ENCODE data around the gene DDX27.
"Not testable (repeated sequence)": the region's sequence is repeated elsewhere in the genome, so short reads cannot be mapped to it uniquely, and the experiment has no call there.

Gene DDX27, protein sequence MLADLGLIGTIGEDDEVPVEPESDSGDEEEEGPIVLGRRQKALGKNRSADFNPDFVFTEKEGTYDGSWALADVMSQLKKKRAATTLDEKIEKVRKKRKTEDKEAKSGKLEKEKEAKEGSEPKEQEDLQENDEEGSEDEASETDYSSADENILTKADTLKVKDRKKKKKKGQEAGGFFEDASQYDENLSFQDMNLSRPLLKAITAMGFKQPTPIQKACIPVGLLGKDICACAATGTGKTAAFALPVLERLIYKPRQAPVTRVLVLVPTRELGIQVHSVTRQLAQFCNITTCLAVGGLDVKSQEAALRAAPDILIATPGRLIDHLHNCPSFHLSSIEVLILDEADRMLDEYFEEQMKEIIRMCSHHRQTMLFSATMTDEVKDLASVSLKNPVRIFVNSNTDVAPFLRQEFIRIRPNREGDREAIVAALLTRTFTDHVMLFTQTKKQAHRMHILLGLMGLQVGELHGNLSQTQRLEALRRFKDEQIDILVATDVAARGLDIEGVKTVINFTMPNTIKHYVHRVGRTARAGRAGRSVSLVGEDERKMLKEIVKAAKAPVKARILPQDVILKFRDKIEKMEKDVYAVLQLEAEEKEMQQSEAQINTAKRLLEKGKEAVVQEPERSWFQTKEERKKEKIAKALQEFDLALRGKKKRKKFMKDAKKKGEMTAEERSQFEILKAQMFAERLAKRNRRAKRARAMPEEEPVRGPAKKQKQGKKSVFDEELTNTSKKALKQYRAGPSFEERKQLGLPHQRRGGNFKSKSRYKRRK

DNA sequence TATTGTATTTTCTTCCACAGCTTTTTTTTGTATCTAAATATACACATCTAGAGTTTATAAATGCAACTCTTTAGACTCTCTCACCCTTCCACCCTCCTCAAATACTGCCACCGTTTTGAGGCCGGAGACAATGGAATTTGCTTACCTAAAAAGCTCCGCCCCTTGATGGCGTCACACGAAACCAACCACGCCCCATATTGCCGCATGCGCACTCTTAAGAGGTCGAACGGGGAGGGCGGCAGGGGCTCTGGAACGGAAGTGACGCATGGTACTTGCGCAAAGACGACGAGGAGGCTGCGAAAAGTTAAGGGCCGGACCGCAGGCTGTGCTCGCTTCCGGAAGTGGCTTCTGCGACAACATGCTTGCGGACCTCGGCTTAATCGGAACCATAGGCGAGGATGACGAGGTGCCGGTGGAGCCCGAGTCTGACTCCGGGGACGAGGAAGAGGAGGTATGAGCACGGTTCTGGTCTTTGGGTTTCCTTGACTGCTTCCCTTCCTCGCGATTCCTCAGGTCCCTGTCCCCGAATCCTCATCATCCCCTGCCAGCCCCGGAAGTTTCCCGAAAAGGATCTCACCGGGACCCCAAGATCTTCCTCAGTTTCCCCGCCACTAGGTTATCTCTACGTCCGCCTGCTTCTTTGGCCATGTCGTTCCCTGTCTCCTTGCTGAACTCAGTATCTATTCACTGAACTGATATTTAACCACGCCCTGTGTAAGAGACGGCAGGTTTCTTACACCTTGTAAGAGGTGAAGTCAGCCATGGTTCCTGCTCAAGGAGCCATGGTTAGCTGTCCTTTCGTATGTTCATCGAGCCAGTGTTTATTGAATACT lies at the start of gene DDX27:
DDX27 (plus strand) TSS at position 326 of the 833 bp plus-strand sequence; CDS start at position 359, 33 bp downstream.
- peak; percentile 84 to 99 (median 95) for DNase-seq

DNA sequence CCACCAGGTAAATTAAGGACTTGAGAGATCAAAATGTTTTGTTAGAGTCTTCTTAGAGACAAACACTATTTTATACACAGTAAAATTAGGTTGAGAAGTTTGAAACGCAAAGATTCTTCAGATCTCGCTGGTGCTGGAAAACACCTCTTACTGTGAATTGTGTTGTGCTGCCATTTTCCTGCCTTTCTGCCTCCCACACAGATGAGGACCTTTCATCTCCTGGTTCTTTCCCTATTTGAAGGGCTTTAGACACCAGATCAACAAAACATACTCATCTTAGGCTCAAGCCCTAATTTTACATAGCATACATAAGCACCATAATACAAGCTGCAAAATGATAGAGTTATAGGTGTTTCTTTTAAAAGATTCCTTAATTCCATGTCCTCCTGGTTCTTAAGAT lies 49.7 kb upstream of the DDX27 start:
- DNase-seq, result no peak

DNA sequence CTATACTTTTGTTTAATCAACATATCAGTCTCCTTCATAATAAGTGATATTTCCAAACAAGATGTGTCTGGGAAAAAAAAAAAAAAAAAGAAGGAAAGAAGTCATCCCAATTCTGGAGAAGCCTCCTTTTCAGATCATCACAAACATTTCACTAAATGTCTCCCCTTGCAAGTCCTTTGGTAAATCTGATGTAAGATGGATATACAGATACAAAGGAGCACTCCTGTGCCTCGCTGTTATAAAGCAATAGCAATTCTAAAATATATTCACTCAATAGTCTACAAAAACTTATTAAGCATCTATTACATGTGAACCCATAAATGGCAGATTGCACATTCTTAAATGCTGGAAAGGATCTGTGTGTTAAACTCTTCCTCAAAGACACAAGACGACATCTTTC lies 48.5 kb upstream of the DDX27 start:
- no peak for DNase-seq

DNA sequence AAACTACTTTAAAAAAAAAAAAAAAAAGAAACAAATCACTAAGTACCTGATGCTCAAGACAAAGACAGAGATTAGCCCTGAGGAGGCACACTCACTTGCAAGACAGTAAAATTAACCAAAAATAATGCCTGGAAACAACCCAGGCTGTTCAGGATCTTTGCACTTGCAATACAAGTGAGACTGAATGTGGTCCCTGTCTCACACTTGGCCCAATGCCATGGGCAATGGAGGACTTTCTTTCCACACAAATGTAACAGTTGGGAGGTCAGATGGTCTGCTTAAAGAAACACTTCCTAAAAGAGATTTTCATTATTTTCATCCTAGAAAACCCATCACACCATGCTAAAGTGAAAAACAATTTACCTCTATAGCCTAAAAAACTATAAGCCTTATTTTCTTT lies 47.3 kb upstream of the DDX27 start:
- peak in 21 of 56 donors; percentile 1 to 63 (median 15) for DNase-seq

DNA sequence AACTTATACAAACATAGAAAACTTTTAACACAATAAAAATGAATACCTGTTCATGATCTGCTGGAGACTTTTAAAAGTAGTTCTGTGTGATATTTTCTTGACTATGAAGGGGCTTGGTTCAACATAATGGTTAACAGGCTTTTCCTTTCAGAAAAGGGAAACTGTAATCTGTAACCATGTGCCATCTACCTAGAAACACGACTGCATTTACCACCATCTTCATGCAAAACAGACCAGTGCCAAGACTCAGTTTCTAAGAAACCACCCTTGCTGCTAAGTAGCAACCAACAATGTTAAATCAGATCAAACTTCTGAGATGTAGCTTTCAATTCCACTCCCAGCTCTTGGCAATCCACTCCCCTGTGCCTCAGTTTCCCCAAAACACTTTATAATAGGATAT lies 46.8 kb upstream of the DDX27 start:
- no peak for DNase-seq

DNA sequence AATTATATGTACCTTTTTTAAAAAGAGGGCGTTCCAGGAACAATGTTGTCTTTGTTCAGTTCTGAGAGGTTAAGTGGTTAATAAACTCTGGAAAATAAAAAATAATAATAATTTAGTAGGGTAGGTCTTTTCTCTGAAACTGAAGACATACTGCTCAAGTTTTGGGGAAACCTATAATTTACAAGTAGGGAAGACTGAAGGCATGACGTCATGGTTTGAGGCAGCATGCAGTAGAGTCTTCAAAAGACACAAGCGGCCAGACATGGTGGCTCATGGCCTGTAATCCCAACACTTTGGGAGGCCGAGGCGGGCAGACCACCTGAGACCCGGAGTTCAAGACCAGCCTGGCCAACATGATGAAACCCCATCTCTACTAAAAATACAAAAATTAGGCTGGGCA lies 45.0 kb upstream of the DDX27 start:
- no peak for DNase-seq

DNA sequence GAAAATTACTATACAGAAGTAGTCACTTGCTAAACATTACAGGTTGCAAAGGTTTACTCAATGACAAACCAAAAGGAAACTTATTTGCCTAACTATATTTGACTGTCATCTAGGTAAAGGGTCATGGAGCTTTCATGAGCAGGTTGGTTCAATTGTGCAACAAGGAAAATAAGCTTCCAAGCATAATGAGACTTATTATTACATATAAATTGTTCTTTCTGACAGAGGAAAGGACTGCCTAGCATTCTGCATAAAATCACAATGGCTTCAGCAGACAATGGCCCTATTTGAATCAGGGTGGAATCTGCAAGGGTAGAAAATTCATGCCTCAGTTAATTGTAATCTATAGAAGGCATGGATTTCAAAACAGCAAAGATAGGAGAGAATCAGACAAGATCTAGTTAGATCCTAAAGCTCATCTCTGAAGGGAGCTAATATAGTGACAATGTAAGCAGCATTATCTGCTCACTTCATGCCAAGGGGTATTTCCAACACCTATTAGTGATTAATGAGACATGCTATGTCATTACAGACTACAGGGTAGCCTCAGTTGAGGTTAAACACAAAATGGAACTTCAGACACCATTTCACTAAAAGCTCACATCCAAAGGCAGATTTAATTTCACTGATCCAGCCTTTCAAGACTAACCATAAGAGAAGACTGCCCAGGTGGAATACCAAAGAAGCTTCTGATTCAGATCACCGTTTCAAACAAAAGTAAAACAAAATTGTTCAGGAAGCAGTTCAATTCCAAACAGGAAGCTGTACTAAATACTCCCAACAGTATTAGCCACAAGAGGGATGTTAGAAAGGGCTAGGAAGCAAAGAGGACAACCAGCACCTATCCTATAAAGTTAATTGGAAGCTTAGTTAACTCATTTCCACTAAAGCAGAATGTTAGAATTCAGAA lies 39.6 kb upstream of the DDX27 start:
- no peak for DNase-seq

DNA sequence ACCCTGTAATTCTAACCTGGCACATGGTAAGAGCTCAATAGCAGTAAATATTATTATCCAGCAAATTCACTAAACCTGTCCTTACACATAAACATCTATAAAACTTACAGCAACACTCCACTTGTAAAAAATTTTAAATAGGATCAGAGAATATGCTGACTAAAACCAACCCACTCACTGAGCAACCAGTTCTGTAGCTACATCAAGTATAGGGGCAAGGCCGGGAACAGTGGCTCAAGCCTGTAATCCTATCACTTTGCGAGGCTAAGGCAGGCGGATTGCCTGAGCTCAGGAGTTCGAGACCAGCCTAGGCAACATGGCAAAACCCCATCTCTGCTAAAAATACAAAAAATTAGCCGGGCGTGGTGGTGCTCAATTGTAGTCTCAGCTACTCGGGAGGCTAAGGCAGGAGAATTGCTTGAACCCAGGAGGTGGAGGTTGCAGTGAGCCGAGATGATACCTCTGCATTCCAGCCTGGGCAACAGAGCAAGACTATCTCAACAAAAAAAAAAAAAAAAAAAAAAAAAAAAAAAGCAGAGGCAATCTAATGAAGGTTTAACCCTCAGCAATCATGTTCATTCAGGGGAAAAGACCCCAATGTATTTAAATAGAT lies 37.8 kb upstream of the DDX27 start:
- DNase-seq, result peak in 1 of 56 donors; percentile 1

DNA sequence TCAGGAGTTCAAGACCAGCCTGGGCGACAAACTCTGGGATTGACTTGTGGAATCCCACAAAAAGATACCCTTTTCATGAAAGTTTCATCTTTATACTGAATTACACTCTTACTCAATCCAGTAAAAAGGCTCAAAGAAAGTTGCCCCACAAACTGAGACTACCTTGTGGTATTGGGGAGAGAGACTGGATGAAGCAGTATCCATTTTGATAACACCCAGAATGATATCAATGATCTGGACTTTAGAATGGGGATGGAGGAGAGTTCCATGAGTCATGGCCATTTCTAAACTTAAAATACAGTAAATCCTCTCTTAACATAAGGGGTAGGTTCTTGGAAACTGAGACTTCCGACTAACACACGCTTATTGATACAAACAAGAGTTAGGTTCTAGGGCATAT lies 35.8 kb upstream of the DDX27 start:
- DNase-seq, result no peak

DNA sequence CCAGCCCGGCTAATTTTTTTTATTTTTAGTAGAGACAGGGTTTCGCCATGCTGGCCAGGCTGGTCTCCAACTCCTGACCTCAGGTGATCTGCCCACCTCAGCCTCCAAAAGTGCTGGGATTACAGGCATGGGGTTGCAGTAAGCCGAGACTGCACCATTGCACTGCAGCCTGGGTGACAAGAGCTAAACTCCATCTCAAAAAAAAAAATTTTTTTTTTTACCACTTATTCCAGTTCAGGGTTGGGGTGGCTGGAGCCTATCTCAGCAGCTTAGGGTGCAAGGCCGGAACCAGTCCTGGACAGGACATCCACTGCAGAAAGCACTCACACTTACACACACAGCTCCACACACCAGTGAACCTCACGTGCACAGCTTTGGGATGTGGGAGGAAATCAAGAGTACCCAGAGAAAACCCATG lies 35.1 kb upstream of the DDX27 start:
- DNase-seq, result not testable (repeated sequence)

DNA sequence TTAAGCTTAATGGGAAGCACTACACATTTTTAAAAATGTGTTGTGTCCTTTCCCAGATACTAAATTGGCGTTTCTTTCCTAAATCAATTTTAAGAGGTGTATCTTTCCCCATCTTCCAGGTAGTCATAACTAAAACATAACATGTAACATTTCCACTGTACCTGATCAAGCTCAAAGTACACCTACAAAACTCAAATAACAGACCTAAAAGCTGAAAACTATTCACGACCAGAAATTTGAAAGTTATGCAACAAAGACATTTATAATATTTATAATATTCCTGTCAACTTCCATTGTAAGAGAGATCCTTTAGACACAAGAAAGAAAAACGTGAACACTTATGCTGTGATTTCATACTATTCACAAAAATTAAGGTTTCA lies 34.5 kb upstream of the DDX27 start:
- no peak for DNase-seq

DNA sequence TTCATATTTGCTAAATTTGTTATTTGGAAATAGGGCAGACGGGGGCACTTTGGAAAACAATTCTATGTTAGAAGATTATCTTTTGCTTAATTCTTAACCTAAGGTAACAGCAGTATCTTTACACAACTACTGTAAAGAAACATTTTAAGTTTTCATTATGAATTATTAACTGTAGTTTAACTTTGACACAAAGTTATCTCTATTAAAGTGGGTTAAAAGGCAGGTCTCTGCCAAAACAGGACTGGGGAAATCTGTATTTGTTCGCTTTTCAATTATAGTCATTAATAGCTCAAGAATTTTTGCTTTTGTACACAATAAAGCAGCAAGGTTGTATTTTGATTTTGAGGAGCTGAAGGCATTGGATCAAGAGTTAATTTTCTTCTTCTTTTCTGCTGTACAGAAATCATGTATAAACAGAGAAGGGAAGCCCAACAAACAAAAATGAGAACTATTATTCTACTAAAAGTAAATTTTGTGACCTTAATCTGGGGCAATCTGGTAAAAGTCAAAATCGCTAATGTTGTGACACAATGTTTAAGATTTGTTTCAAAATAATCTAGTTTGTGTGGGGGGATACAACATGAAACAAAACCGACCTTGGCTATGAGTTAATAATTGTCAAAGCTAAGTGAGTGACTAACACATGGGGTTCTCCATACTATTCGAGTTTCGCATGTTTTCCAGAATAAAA lies 34.0 kb upstream of the DDX27 start:
- no peak for DNase-seq

DNA sequence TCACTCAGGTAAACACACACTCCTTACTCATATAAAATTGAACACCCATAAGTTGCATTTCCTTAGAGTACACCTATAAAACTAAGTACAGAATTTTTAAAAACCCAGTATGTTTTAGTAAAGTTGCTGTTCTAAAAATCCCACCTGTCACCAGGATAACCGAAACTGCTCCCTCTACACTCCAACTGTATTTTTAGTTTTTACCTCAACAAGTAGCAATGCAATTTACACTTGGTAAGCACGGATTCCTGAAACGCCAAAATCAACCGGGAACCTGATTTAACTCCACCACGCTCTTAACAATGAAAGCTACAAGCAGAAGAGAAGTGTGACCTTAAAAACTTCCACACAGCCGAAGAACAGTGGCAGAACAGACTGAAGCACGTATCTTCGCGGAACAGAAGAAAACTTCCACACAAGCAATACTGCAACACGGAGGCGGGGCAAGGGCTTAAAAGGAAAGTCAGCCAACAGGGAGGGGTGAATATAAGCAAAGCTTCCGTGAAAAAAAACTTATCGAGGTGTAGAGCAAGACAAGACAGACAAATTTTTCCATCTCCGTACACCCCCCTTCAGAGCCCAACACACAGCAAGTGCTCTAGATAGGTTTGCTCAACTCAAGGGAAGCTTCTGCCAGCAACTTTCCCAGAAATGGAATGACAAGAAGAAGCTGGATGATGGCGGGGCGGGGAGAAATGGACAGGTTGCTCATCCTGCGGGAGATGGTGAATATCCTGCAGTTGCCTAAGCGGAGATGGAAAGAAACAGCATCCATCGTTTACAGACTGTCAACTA lies 32.5 kb upstream of the DDX27 start:
- peak in 25 of 56 donors; percentile 3 to 59 (median 26) for DNase-seq

DNA sequence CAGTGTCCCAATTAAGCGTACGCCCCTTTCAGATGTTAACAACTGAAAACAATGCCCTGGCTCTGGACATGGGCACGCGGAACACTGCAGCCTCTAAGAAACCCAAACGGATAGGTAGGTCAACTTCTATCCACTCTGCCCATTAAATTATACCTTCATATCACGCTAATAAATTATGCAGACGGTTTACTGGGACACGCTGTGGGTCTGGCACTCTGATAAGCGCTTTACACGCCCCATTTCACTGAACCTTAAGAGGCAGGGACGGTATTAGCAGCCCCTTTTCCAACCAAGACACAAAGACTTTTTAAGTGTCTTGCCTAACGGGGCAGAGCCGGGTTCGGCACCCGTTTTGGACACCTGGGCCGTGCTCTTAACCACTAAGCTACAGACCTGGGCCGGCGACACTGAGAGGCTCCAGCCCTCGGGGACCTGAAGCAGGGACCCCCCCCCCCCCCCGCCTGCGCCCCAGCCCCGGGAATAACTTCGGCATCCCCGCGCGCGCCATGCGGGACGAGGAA lies 31.8 kb upstream of the DDX27 start:
- peak in 8 of 56 donors; percentile 3 to 47 (median 18) for DNase-seq

DNA sequence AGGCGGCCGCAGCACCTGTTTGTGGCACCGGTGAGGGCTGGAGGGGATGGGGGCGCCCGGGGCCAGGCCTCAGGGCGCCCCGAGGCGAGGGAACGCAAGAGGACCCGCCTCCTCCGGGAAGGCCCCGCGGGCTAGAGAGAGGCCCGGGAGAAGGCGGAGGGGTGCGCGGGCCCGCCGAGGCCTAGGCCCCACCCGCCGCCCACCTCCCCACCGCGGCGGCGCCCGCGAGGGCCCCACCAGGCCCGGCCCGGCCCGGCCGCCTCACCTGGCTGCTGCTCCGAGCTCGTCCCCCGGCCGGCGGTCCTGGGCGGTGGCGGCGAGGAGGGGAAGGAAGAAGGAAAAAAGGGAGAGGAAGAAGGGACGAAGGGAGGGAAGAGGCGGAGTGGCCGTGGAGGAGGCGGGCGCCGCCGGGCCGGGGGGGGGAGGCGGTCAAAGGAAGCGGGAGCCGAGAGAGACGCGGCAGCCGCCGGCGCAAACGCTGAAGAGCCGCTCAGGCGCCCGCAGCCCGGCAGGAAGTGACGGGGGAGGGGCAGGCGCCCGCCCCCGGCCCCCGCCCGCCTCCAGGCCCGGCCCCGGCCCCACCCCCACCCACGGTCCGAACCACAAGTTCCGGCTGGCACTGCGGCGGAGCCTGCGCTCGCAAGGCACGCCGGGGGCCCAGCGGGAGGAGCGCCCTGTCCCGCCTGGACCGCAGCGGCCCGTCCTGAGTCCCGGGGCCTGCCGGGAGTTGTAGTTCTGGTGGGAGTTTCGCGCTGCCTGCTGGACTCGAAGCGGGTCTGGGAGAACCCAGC lies 31.2 kb upstream of the DDX27 start, which contains the start of gene STAU1:
STAU1 (minus strand) TSS at position 484 of the 791 bp plus-strand sequence. CDS start 22,133 bp downstream, outside the sequence.
- DNase-seq, result peak; percentile 40 to 98 (median 92)

DNA sequence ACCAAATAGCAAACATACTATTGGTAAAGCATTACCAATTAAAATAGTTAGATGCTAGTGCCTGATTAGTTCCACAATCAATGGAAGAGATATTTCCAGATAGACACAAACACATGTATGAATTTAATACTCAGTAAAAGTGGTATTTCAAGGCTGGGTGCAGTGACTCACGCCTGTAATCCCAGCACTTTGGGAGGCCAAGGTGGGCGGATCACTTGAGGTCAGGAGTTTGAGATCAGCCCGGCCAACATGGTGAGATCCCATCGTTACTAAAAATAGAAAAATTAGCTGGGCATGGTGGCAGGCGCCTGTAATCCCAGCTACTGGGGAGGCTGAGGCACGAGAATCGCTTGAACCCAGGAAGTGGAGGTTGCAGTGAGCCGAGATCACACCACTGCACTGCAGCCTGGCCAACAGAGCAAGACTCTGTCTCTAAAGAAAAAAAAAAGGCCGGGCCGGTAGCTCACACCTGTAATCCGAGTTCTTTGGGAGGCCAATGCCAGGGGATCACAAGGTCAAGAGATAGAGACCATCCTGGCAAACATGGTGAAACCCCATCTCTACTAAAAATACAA lies 26.2 kb upstream of the DDX27 start:
- not testable (repeated sequence) for DNase-seq

DNA sequence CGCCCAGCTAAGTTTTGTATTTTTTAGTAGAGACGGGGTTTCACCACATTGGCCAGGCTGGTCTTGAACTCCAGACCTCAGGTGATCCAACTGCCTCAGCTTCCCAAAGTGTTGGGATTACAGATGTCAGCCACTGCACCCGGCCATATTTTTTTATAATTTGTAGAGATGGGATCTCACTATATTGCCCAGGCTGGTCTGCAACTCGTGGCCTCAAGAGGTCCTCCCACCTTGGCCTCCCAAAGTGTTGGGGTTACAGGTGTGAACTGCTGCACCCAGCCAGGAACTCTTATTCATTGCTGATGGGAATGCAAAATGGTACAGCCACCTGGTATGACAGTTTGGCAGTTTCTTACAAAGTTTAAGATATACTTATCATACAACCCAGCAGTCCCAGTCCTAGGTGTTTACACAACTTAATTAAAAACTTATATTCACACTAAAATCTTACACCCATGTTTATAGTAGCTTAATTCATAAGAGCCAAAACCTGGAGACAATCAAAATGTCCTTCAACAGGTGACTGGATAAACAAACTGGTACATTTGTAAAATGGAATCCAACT lies 19.4 kb upstream of the DDX27 start:
- no peak for DNase-seq
